ENCODE data around the gene RAP1B.

DNA sequence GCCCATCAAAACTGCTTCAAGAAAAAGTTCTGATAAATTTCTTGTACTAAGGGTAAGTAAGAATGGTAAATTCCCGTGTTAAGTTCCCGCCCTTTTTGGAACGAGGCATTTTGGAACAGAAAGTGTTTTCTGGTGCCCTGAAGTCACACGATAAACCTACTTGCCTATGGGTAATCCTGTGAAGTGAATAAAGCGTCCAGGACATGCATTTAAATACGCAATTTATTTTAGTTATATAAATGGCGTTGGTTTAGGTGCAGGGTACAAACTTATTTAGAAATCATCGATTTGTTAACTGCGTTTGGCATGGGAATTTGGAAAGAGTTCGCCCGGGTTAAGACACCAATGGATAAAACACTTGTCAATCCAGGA is 715 bp upstream of the RAP1B start:
- TF ChIP-seq, protein P1, sequence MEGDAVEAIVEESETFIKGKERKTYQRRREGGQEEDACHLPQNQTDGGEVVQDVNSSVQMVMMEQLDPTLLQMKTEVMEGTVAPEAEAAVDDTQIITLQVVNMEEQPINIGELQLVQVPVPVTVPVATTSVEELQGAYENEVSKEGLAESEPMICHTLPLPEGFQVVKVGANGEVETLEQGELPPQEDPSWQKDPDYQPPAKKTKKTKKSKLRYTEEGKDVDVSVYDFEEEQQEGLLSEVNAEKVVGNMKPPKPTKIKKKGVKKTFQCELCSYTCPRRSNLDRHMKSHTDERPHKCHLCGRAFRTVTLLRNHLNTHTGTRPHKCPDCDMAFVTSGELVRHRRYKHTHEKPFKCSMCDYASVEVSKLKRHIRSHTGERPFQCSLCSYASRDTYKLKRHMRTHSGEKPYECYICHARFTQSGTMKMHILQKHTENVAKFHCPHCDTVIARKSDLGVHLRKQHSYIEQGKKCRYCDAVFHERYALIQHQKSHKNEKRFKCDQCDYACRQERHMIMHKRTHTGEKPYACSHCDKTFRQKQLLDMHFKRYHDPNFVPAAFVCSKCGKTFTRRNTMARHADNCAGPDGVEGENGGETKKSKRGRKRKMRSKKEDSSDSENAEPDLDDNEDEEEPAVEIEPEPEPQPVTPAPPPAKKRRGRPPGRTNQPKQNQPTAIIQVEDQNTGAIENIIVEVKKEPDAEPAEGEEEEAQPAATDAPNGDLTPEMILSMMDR (conservative IDR thresholded peaks at IDR 0.05; ENCODE audit: low read length): no peak
- no peak for TF ChIP-seq EZH2phosphoT487 (IDR thresholded peaks at IDR 0.05; ENCODE audit: borderline replicate concordance)

All from Loucy (cell line).